Type B pancreatic cell (in vitro differentiated cells): ENCODE measurements around the gene BRMS1L. TPM values are rescaled to one million over a fixed set of nuclear protein-coding genes. Genes with fewer than 3 reads are reported as not detected.

Experiments used
- DNase-seq: peaks from one replicate; pipeline ENCODE4 v3.0.0; 2021; ENCODE audit warnings: mixed read lengths; ENCODE audit not compliant: unreplicated experiment; ENCODE audit errors: extremely low spot score
- H3K27ac Mint-ChIP-seq: 2 replicates; pipeline ENCODE4 v1.8.0; 2021; ENCODE audit warnings: mild to moderate bottlenecking, mixed read lengths
- H3K27me3 Mint-ChIP-seq: 2 replicates; pipeline ENCODE4 v1.8.0; 2021; ENCODE audit warnings: mixed read lengths
- H3K36me3 Mint-ChIP-seq: 2 replicates; pipeline ENCODE4 v1.8.0; 2021; ENCODE audit warnings: mixed read lengths
- H3K4me1 Mint-ChIP-seq: one replicate; pipeline ENCODE4 v1.8.0; 2021; ENCODE audit warnings: mixed read lengths; ENCODE audit not compliant: unreplicated experiment
- H3K4me3 Mint-ChIP-seq: 2 replicates; pipeline ENCODE4 v1.8.0; 2021; ENCODE audit warnings: mild to moderate bottlenecking, mixed read lengths
- H3K9me3 Mint-ChIP-seq: 2 replicates; pipeline ENCODE4 v1.8.0; 2021; ENCODE audit warnings: mixed read lengths
- CTCF ChIP-seq: fragments of 200-600 bp; sonication (generic); conservative IDR thresholded peaks from 2 replicates; pipeline ENCODE4 v1.5.0; 2021; ENCODE audit warnings: antibody characterized with exemption, mild to moderate bottlenecking
- total RNA-seq: library from RNA; stranded (reverse); gene quantifications from 2 replicates; pipeline ENCODE4 v1.2.1, GENCODE V29; 2021; ENCODE audit warnings: low replicate concordance

The BRMS1L gene
- total RNA-seq, 1 donor from 2014 or later: 14.6 TPM

GRCh38 chr14:35879654-35880249 lies 53.6 kb downstream of the BRMS1L start:
- Mint-ChIP-seq H3K4me1 (peaks cover 5% of the 10 kb centered on the region), H3K27ac (no peak overlapping the region), H3K4me3 (no peak overlapping the region), H3K36me3 (no peaks in the 10 kb centered on the region), H3K9me3 (no peaks in the 10 kb centered on the region), H3K27me3 (no peaks in the 10 kb centered on the region)
- TF ChIP-seq CTCF: peak; percentile 73
- DNase-seq: no peak

GRCh38 chr14:35881280-35881679 lies 55.1 kb downstream of the BRMS1L start:
- Mint-ChIP-seq H3K27me3 (no peaks in the 10 kb centered on the region), H3K4me3 (no peak overlapping the region), H3K4me1 (peaks cover 5% of the 10 kb centered on the region), H3K36me3 (no peaks in the 10 kb centered on the region), H3K27ac (no peak overlapping the region), H3K9me3 (no peaks in the 10 kb centered on the region)
- TF ChIP-seq CTCF: no peak
- no peak for DNase-seq

DNA sequence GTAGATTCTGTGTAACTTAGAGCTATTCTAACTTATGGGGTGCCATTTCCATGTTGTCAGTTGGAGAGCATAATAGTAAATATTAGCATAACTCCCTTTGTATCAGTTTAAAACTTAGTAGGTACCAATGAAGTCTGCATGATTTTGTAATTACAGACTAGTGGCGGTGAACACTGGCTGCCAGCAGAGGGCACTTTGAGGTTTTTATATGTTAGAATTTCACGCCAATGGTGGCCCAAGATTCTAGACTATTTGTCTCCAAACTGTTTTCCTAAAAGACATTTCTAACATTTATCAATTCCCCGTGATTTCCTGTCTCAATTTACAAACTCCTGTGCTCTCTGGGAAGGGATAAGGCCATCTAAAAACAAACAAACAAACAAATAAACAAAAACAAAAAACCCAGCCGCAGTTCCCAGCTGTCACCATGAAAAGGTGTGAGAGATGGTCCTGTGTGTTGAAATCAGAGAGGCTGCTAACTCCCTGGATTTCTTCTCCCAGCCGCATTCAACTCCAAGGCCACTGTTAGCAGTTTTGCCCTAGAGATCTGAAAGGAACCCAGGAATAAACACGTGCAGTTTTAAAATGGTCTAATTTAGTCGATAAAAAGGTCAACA lies 57.6 kb downstream of the BRMS1L start:
- no peak overlapping the region for H3K27ac Mint-ChIP-seq
- no peaks in the 10 kb centered on the region for H3K9me3 Mint-ChIP-seq
- peaks cover 5% of the 10 kb centered on the region for H3K4me1 Mint-ChIP-seq
- no peak overlapping the region for H3K4me3 Mint-ChIP-seq
- H3K27me3 Mint-ChIP-seq: no peaks in the 10 kb centered on the region
- H3K36me3 Mint-ChIP-seq: no peaks in the 10 kb centered on the region
- DNase-seq: no peak
- peak; percentile 82 for TF ChIP-seq CTCF

GRCh38 chr14:35890308-35890707 lies 64.2 kb downstream of the BRMS1L start:
- DNase-seq: no peak
- H3K27ac Mint-ChIP-seq: no peak overlapping the region
- TF ChIP-seq CTCF: no peak
- H3K36me3 Mint-ChIP-seq: no peaks in the 10 kb centered on the region
- peaks cover 5% of the 10 kb centered on the region for H3K9me3 Mint-ChIP-seq
- H3K4me3 Mint-ChIP-seq: no peak overlapping the region
- no peaks in the 10 kb centered on the region for H3K4me1 Mint-ChIP-seq
- H3K27me3 Mint-ChIP-seq: no peaks in the 10 kb centered on the region

- Mint-ChIP-seq H3K27ac (no peak overlapping the region), H3K4me1 (no peaks in the 10 kb centered on the region), H3K9me3 (peaks cover 10% of the 10 kb centered on the region), H3K4me3 (no peak overlapping the region), H3K27me3 (no peaks in the 10 kb centered on the region), H3K36me3 (no peaks in the 10 kb centered on the region)
- no peak for DNase-seq
- no peak for TF ChIP-seq CTCF
Measured at GRCh38 chr14:35895256-35895655, 69.1 kb downstream of the BRMS1L start.
